ENCODE results near the gene RPS21. TPM values are rescaled to one million over a fixed set of nuclear protein-coding genes. Genes with fewer than 3 reads are reported as not detected.

The RPS21 gene
- total RNA-seq, 4 donors from 2014 or later: 1,664 to 5,734 (median 2,155) TPM

- 90% methylated on average over 32 to 41 of the region's 44 CpGs for WGBS, 2 donors
- TF ChIP-seq POLR2A (IDR thresholded peaks at IDR 0.05) (no peak), CTCF (IDR thresholded peaks at IDR 0.05) (no peak)
- intact Hi-C loops (cut with DNase I; ENCODE audit: low total_unique reads): no loop called here
- DNase-seq (ENCODE audit: low spot score in 2 of 2): no peak
- no peak overlapping the region for H3K4me3 ChIP-seq (ENCODE audit: low read depth, poor library complexity, severe bottlenecking)
Observed at GRCh38 chr20:62391165-62392076, 4.5 kb downstream of the RPS21 start.

GRCh38 chr20:62392077-62392418 lies 5.1 kb downstream of the RPS21 start:
- 88 to 94% methylated on average over 10 of the region's 10 CpGs for WGBS, 2 donors
- TF ChIP-seq POLR2A (IDR thresholded peaks at IDR 0.05) (no peak), CTCF (IDR thresholded peaks at IDR 0.05) (no peak)
- H3K4me3 ChIP-seq (ENCODE audit: low read depth, poor library complexity, severe bottlenecking): no peak overlapping the region
- DNase-seq (ENCODE audit: low spot score in 2 of 2): no peak
- intact Hi-C loops (cut with DNase I; ENCODE audit: low total_unique reads): no loop called here

GRCh38 chr20:62392621-62393334 lies 5.9 kb downstream of the RPS21 start:
- TF ChIP-seq CTCF (IDR thresholded peaks at IDR 0.05) (no peak), POLR2A (IDR thresholded peaks at IDR 0.05) (no peak)
- intact Hi-C loops (cut with DNase I; ENCODE audit: low total_unique reads): no loop called here
- WGBS, 2 donors: 82 to 93% methylated on average over 8 to 19 of the region's 21 CpGs

GRCh38 chr20:62393335-62393665 lies 6.4 kb downstream of the RPS21 start:
- intact Hi-C loops (cut with DNase I; ENCODE audit: low total_unique reads): no loop called here
- no peak overlapping the region for H3K4me3 ChIP-seq (ENCODE audit: low read depth, poor library complexity, severe bottlenecking)
- TF ChIP-seq CTCF (IDR thresholded peaks at IDR 0.05): no peak
- WGBS, 2 donors: 81 to 83% methylated on average over 10 to 11 of the region's 12 CpGs
- no peak for DNase-seq (ENCODE audit: low spot score in 2 of 2)

More at GRCh38 chr20:62392621-62393334, 5.9 kb downstream of the RPS21 start:
- no peak for DNase-seq (ENCODE audit: low spot score in 2 of 2)
- no peak overlapping the region for H3K4me3 ChIP-seq (ENCODE audit: low read depth, poor library complexity, severe bottlenecking)

GRCh38 chr20:62393830-62394229 lies 6.9 kb downstream of the RPS21 start:
- 91% methylated on average over 23 to 24 of the region's 24 CpGs for WGBS, 2 donors
- DNase-seq (ENCODE audit: low spot score in 2 of 2): no peak
- TF ChIP-seq POLR2A (IDR thresholded peaks at IDR 0.05) (no peak), CTCF (IDR thresholded peaks at IDR 0.05) (no peak)
- intact Hi-C loops (cut with DNase I; ENCODE audit: low total_unique reads): no loop called here
- H3K4me3 ChIP-seq (ENCODE audit: low read depth, poor library complexity, severe bottlenecking): no peak overlapping the region

All from lower leg skin (tissue), 4 donors.